Esophagus (tissue), 2 donors: ENCODE data around the gene BABAM1. TPM values are rescaled to one million over a fixed set of nuclear protein-coding genes. Genes with fewer than 3 reads are reported as not detected.

Experiments used
- H3K27ac ChIP-seq, 2 donors: one replicate each; pipeline ENCODE4 v1.5.1; 2013; ENCODE audit warnings: low read depth in 2 of 2, mild to moderate bottlenecking in 2 of 2, inconsistent platforms in 1 of 2, low read length in 1 of 2, moderate library complexity in 1 of 2
- H3K27me3 ChIP-seq, 2 donors: one replicate each; pipeline ENCODE4 v1.6.1; 2013; ENCODE audit warnings: low read length in 2 of 2, control low read depth in 1 of 2, mild to moderate bottlenecking in 1 of 2; ENCODE audit not compliant: insufficient read depth in 2 of 2, control insufficient read depth in 1 of 2
- H3K36me3 ChIP-seq, 2 donors: one replicate each; pipeline ENCODE4 v1.6.1; 2013; ENCODE audit warnings: low read length in 1 of 2; ENCODE audit not compliant: control insufficient read depth in 2 of 2, insufficient read depth in 2 of 2
- H3K4me1 ChIP-seq, 2 donors: one replicate each; pipeline ENCODE4 v1.6.1; 2013; ENCODE audit warnings: low read length in 1 of 2; ENCODE audit not compliant: control insufficient read depth in 2 of 2, insufficient read depth in 2 of 2
- H3K4me3 ChIP-seq, 2 donors: one replicate each; pipeline ENCODE4 v1.5.1; 2013; ENCODE audit warnings: low read length in 2 of 2, mild to moderate bottlenecking in 2 of 2, low read depth in 1 of 2, moderate library complexity in 1 of 2
- H3K9me3 ChIP-seq, 2 donors: one replicate each; pipeline ENCODE4 v1.6.1; 2013; ENCODE audit warnings: mild to moderate bottlenecking in 2 of 2, low read depth in 1 of 2, low read length in 1 of 2, moderate library complexity in 1 of 2; ENCODE audit not compliant: control insufficient read depth in 2 of 2, insufficient read depth in 1 of 2
- WGBS, 2 donors: extraction: QIAGEN DNeasy Blood & Tissue Kit; methylation state at CpG; one replicate each; pipeline ENCODE4 v1.1.7; 2013; 5-methylcytosine and 5-hydroxymethylcytosine counted together
- polyA plus RNA-seq, 2 donors: library from polyadenylated mRNA; stranded (reverse); fragments of 200-250 nt; gene quantifications; one replicate each; pipeline ENCODE4 v1.2.3, GENCODE V29; 2013
- donor health status: healthy with polysubstance abuse.
- donor health status: Bipolar disorder and iron deficiency.

BABAM1 gene
- polyA plus RNA-seq, 2 donors, result 39.1 to 52.7 TPM

- H3K9me3 ChIP-seq, result peaks cover 0 to 4% of the 10 kb centered on the region in 2 donors
- H3K27ac ChIP-seq, result peak overlapping the region in 1 of 2 donors; percentile 21
- peaks cover 0 to 22% of the 10 kb centered on the region in 2 donors for H3K36me3 ChIP-seq
- peaks cover 0 to 4% of the 10 kb centered on the region in 2 donors for H3K27me3 ChIP-seq
- WGBS, 2 donors, result 69 to 74% methylated on average over 17 of the region's 17 CpGs
- peaks cover 5 to 11% of the 10 kb centered on the region in 2 donors for H3K4me1 ChIP-seq
- H3K4me3 ChIP-seq, result no peak overlapping the region
These were observed 58.8 kb downstream of the BABAM1 start for GRCh38 chr19:17325881-17326594.

- Histone ChIP-seq H3K27me3 (peaks cover 0 to 4% of the 10 kb centered on the region in 2 donors), H3K27ac (peak overlapping the region in 1 of 2 donors; percentile 21), H3K9me3 (peaks cover 0 to 4% of the 10 kb centered on the region in 2 donors), H3K36me3 (peaks cover 0 to 20% of the 10 kb centered on the region in 2 donors), H3K4me1 (peaks cover 5 to 11% of the 10 kb centered on the region in 2 donors), H3K4me3 (no peak overlapping the region)
- 76 to 82% methylated on average over 11 of the region's 11 CpGs for WGBS, 2 donors
These were observed 59.3 kb downstream of the BABAM1 start for GRCh38 chr19:17326595-17326966.

- H3K9me3 ChIP-seq, result peaks cover 0 to 4% of the 10 kb centered on the region in 2 donors
- peaks cover 0 to 17% of the 10 kb centered on the region in 2 donors for H3K36me3 ChIP-seq
- H3K27ac ChIP-seq, result no peak overlapping the region
- H3K4me1 ChIP-seq, result peaks cover 5 to 11% of the 10 kb centered on the region in 2 donors
- 87 to 91% methylated on average over 27 of the region's 27 CpGs for WGBS, 2 donors
- H3K27me3 ChIP-seq, result peaks cover 0 to 4% of the 10 kb centered on the region in 2 donors
- no peak overlapping the region for H3K4me3 ChIP-seq
These were observed 59.9 kb downstream of the BABAM1 start for GRCh38 chr19:17327068-17327653.

- H3K4me1 ChIP-seq, result peaks cover 5 to 14% of the 10 kb centered on the region in 2 donors
- peaks cover 0 to 4% of the 10 kb centered on the region in 2 donors for H3K27me3 ChIP-seq
These were observed 60.6 kb downstream of the BABAM1 start for GRCh38 chr19:17327654-17328516.

More at GRCh38 chr19:17327654-17328516, 60.6 kb downstream of the BABAM1 start:
- Histone ChIP-seq H3K4me3 (peak overlapping the region; percentile 32 to 39), H3K9me3 (peaks cover 0 to 9% of the 10 kb centered on the region in 2 donors), H3K27ac (peak overlapping the region; percentile 64 to 76), H3K36me3 (peaks cover 0 to 22% of the 10 kb centered on the region in 2 donors)
- WGBS, 2 donors, result 23 to 28% methylated on average over 57 to 64 of the region's 64 CpGs

Other genes starting within 250 kb of the BABAM1 start
- gene CPAMD8, start 240.6 kb upstream of the BABAM1 start, polyA plus RNA-seq, result 1 to 10 TPM; 1.0 to 1.9 TPM
- 1 to 10 TPM; 7.8 to 9.3 TPM for gene HAUS8, start 192.0 kb upstream of the BABAM1 start, polyA plus RNA-seq
- 10 to 100 TPM; 24.2 to 41.2 TPM for gene MYO9B, start 191.7 kb upstream of the BABAM1 start, polyA plus RNA-seq
- 10 to 100 TPM; 32.8 to 37.7 TPM for gene USE1, start 52.1 kb upstream of the BABAM1 start, polyA plus RNA-seq
- 10 to 100 TPM in 1 of 2 donors, 1 to 10 TPM in 1; 7.9 to 12.7 TPM for gene OCEL1, start 41.2 kb upstream of the BABAM1 start, polyA plus RNA-seq
- gene NR2F6, start 21.5 kb upstream of the BABAM1 start, polyA plus RNA-seq, result 10 to 100 TPM; 33.3 to 45.5 TPM
- 1 to 10 TPM; 1.5 to 2.9 TPM for gene USHBP1, start 2.7 kb upstream of the BABAM1 start, polyA plus RNA-seq
- gene ANKLE1, start 14.5 kb downstream of the BABAM1 start, polyA plus RNA-seq, result under 1 TPM; 0.22 to 0.45 TPM
- 1 to 10 TPM; 3.4 to 4.5 TPM for gene ABHD8, start 36.0 kb downstream of the BABAM1 start, polyA plus RNA-seq
- gene MRPL34, start 38.4 kb downstream of the BABAM1 start, polyA plus RNA-seq, result 100 to 1,000 TPM in 1 of 2 donors, 10 to 100 TPM in 1; 72.1 to 102 TPM
- gene DDA1, start 42.1 kb downstream of the BABAM1 start, polyA plus RNA-seq, result 10 to 100 TPM; 40.3 to 41.4 TPM
- 10 to 100 TPM in 1 of 2 donors, 1 to 10 TPM in 1; 9.7 to 28.0 TPM for gene ANO8, start 67.4 kb downstream of the BABAM1 start, polyA plus RNA-seq
- 10 to 100 TPM; 13.5 to 20.2 TPM for gene GTPBP3, start 70.1 kb downstream of the BABAM1 start, polyA plus RNA-seq
- 10 to 100 TPM; 29.5 to 30.7 TPM for gene PLVAP, start 109.9 kb downstream of the BABAM1 start, polyA plus RNA-seq
- not detected for gene CCDC194, start 126.8 kb downstream of the BABAM1 start, polyA plus RNA-seq
- gene BST2, start 138.2 kb downstream of the BABAM1 start, polyA plus RNA-seq, result 10 to 100 TPM in 1 of 2 donors, 1 to 10 TPM in 1; 8.5 to 17.6 TPM
- gene MVB12A, start 152.6 kb downstream of the BABAM1 start, polyA plus RNA-seq, result 10 to 100 TPM; 64.2 to 66.8 TPM
- gene TMEM221, start 181.2 kb downstream of the BABAM1 start, polyA plus RNA-seq, result under 1 TPM; 0.13 to 0.20 TPM
- gene NXNL1, start 193.5 kb downstream of the BABAM1 start, polyA plus RNA-seq, result not detected
- gene SLC27A1, start 203.1 kb downstream of the BABAM1 start, polyA plus RNA-seq, result 1 to 10 TPM; 5.4 to 8.7 TPM
- 100 to 1,000 TPM in 1 of 2 donors, 10 to 100 TPM in 1; 90.6 to 119 TPM for gene PGLS, start 244.2 kb downstream of the BABAM1 start, polyA plus RNA-seq